Activated B cell treated with CpG ODN at 0.5 μM for 24 hours (primary cell): ENCODE data around the gene DDX53. TPM values are rescaled to one million over a fixed set of nuclear protein-coding genes. Genes with fewer than 3 reads are reported as not detected.

Source experiments
- ATAC-seq: fragments of 200-7000 bp; cut with Tn5 transposase; one replicate; pipeline ENCODE4 v1.10.0; 2021; ENCODE audit warnings: low read depth, mild to moderate bottlenecking, moderate library complexity
- CTCF ChIA-PET: fragments of 350-600 bp; sonication (Branson Sonifier 250); formaldehyde crosslinking; loops from one replicate; lab custom pipeline; 2021; ENCODE audit warnings: antibody characterized with exemption; lab: Charles Lee
- POLR2A ChIA-PET: fragments of 350-600 bp; sonication (Branson Sonifier 250); formaldehyde crosslinking; loops from one replicate; lab custom pipeline; 2021; ENCODE audit warnings: antibody characterized with exemption; lab: Charles Lee
- DNase-seq: peaks from one replicate; pipeline ENCODE4 v3.0.0; 2022
- H3K27ac Mint-ChIP-seq: one replicate; pipeline ENCODE4 v1.8.0; 2020; ENCODE audit warnings: mixed read lengths
- H3K27me3 Mint-ChIP-seq: one replicate; pipeline ENCODE4 v1.8.0; 2021; ENCODE audit warnings: mixed read lengths
- H3K36me3 Mint-ChIP-seq: one replicate; pipeline ENCODE4 v1.8.0; 2021; ENCODE audit warnings: low read depth, mixed read lengths
- H3K4me1 Mint-ChIP-seq: one replicate; pipeline ENCODE4 v1.8.0; 2021; ENCODE audit warnings: mixed read lengths
- H3K4me3 Mint-ChIP-seq: one replicate; pipeline ENCODE4 v1.8.0; 2020; ENCODE audit warnings: mild to moderate bottlenecking, mixed read lengths
- H3K9me3 Mint-ChIP-seq: one replicate; pipeline ENCODE4 v1.8.0; 2020; ENCODE audit warnings: mixed read lengths
- intact Hi-C: fragments of 100-400 bp; cut with micrococcal nuclease; formaldehyde crosslinking; loops from one replicate; pipeline ENCODE4 v1.15.1; 2024
- total RNA-seq: library from RNA; stranded (reverse); gene quantifications from 2 replicates; pipeline ENCODE4 v1.2.3, GENCODE V29; 2022
- TF ChIP-seq, protein P1 (sequence below): fragments of 200-600 bp; IDR thresholded peaks from one replicate; pipeline ENCODE4 v1.8.0; 2022; ENCODE audit warnings: antibody characterized with exemption, mild to moderate bottlenecking

The DDX53 gene
- total RNA-seq: not detected in 2 replicates

DNA sequence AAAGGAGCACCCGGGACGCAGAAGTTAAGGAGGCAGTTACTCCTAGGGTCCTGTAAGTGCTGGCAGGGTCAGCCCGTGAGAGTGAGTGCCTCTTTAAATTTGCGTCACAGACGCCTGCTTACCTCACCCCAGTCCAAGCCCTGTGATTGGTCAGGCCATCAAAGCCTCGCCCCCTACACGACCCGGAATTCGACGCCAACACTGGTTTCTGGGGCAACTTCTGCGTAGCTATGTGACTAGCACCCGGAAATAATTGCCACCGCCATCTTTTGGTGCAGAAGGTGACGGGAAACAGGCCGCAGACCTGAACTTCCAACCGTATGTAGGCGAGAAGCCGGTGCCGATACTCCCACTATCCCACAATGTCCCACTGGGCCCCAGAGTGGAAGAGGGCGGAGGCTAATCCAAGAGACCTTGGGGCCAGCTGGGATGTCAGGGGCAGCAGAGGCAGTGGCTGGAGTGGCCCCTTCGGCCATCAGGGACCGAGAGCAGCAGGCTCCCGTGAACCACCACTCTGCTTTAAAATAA is at the start of gene DDX53:
DDX53 (plus strand) TSS at position 265 of the 528 bp plus-strand sequence; CDS start at position 363, 98 bp downstream.
- Mint-ChIP-seq H3K27me3 (no peaks in the 10 kb centered on the region), H3K4me3 (no peak within 1 kb of the TSS), H3K27ac (no peak within 1 kb of the TSS), H3K36me3 (no peaks in the 10 kb centered on the region), H3K9me3 (no peaks in the 10 kb centered on the region), H3K4me1 (no peaks in the 10 kb centered on the region)
- no peak for ATAC-seq
- TF ChIP-seq, protein P1, sequence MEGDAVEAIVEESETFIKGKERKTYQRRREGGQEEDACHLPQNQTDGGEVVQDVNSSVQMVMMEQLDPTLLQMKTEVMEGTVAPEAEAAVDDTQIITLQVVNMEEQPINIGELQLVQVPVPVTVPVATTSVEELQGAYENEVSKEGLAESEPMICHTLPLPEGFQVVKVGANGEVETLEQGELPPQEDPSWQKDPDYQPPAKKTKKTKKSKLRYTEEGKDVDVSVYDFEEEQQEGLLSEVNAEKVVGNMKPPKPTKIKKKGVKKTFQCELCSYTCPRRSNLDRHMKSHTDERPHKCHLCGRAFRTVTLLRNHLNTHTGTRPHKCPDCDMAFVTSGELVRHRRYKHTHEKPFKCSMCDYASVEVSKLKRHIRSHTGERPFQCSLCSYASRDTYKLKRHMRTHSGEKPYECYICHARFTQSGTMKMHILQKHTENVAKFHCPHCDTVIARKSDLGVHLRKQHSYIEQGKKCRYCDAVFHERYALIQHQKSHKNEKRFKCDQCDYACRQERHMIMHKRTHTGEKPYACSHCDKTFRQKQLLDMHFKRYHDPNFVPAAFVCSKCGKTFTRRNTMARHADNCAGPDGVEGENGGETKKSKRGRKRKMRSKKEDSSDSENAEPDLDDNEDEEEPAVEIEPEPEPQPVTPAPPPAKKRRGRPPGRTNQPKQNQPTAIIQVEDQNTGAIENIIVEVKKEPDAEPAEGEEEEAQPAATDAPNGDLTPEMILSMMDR: no peak
- ChIA-PET POLR2A (no interaction called here), CTCF (no interaction called here)
- intact Hi-C loops: no loop called here
- no peak for DNase-seq

DNA sequence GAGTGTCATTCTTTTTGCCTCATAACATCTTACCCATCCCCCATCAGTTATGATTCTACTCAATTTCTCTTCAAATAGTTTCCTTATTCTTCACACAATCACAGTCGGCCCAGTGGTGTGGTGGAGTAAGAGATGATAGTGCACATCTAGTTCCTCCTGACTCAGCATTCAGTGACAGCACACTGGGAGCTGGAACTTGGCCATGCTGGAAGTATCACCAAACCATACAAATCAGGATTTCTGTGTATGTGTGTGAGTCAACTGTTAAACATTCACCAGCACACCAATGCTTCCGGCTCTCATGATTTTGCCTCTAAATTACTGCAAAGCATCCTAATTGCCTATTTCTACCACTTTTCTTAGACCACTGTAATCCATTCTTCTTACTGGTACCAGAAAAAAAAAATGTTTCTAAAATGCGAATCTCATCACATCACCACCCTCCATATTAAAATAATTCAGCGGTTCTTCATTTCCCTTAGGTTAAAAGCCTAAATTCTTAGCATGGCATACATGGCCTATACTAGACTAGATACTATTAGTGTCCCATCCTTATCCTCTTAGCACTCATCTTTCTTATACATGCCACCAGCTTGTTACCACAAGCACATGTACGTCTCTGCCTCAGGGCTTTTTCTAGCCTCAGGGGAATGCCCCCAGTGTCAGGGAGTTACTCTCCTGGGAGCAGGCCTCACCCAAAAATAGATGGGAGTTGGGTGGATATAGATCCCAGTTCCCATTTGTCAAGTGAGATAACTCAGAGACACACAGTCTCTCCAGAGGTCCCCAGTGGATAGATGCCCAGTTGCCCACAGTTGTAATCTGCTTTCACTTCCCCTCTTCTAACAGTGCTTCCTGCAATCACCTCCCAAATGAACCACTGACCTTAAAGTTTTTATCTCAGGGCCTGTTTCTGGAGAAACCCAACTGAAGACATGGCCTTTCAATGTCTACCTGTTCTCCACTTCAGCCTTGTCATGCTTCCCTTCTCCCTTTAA is 49.2 kb upstream of the DDX53 start:
- ChIA-PET CTCF (no interaction called here), POLR2A (no interaction called here)
- intact Hi-C loops: no loop called here
- no peaks in the 10 kb centered on the region for H3K9me3 Mint-ChIP-seq
- ATAC-seq: no peak
- no peaks in the 10 kb centered on the region for H3K27me3 Mint-ChIP-seq
- H3K27ac Mint-ChIP-seq: no peak overlapping the region
- H3K36me3 Mint-ChIP-seq: no peaks in the 10 kb centered on the region
- TF ChIP-seq, protein P1: no peak
- no peaks in the 10 kb centered on the region for H3K4me1 Mint-ChIP-seq
- no peak overlapping the region for H3K4me3 Mint-ChIP-seq
- no peak for DNase-seq

DNA sequence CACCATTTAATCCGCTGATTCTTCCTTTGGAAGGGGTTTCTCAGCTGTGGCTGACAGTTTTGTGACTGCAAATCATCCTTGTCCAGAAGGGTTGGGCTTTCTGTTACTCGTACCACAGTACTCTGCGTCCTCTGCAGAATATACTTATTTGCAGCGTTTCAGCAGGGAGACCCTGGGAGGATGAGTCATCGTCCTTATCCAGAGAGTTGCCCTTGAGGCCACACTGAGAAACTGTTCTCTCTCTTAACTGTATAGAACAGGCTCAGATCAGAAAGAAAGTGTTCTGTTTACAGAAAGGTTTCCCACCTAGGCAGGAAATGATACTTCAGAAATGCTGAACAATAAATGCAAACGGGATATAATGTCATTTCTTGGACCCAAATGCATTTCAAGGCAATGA is 47.8 kb upstream of the DDX53 start:
- TF ChIP-seq, protein P1: no peak
- Mint-ChIP-seq H3K9me3 (no peaks in the 10 kb centered on the region), H3K27ac (no peak overlapping the region), H3K27me3 (no peaks in the 10 kb centered on the region), H3K36me3 (no peaks in the 10 kb centered on the region), H3K4me3 (no peak overlapping the region), H3K4me1 (no peaks in the 10 kb centered on the region)
- DNase-seq (no peak), ATAC-seq (no peak)
- POLR2A ChIA-PET: no interaction called here
- intact Hi-C loops: no loop called here
- CTCF ChIA-PET: no interaction called here

DNA sequence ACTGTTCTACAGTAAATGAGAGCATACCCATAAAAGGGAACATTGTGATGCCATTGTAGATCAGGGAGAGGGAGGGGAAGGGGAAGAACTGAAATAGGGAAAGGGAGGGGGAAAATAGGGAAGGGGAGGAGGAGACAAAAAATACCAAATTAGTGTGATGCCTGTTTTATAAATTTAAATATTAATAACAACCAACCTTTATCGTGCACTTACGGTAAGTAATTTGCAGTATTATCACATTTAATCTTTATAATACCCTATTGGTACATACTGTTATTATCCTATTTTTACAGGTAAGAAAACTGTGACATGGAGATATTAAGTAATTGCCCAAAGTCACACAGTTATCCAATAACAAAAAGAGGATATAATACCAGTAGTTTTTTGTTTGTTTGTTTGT is 41.5 kb upstream of the DDX53 start:
- no peaks in the 10 kb centered on the region for H3K4me1 Mint-ChIP-seq
- no peaks in the 10 kb centered on the region for H3K36me3 Mint-ChIP-seq
- CTCF ChIA-PET: no interaction called here
- H3K27ac Mint-ChIP-seq: no peak overlapping the region
- POLR2A ChIA-PET: no interaction called here
- intact Hi-C loops: no loop called here
- H3K4me3 Mint-ChIP-seq: no peak overlapping the region
- no peak for DNase-seq
- TF ChIP-seq, protein P1: no peak
- H3K27me3 Mint-ChIP-seq: no peaks in the 10 kb centered on the region
- ATAC-seq: no peak
- H3K9me3 Mint-ChIP-seq: no peaks in the 10 kb centered on the region

DNA sequence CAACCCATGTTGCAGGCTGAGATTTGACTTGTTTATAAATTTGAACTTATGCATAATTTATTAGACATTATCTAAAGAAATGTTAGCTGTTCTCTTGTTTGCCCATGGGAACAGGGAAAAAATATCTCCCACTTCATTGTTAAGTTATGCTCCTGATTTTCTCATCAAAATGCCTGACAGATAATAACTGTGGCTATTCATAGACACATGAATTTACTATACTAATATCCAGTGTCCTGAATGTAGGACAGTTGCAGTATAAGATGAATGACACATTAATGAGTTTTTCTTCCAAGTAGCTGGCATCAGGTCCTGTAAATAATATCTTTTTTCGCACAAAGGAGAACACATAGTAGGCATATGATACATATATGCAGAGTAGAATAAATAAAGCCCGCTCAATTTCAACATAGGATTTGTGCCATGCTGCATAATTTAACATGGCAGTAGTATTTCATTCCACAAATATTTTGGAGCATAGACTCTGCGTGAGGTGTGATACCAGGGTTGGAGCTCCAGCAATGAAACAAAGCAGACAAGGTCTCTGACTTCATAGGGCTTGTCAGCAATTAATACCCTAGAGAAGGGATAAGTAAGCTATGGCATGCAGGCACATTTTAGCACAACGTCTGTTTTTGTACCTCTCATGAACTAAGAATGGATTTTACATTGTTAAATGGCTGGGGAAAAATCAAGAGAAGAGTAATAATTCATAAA is 40.4 kb upstream of the DDX53 start:
- H3K9me3 Mint-ChIP-seq: no peaks in the 10 kb centered on the region
- ATAC-seq: no peak
- intact Hi-C loops: no loop called here
- ChIA-PET CTCF (no interaction called here), POLR2A (no interaction called here)
- no peak overlapping the region for H3K4me3 Mint-ChIP-seq
- no peaks in the 10 kb centered on the region for H3K36me3 Mint-ChIP-seq
- TF ChIP-seq, protein P1: no peak
- no peaks in the 10 kb centered on the region for H3K27me3 Mint-ChIP-seq
- no peaks in the 10 kb centered on the region for H3K4me1 Mint-ChIP-seq
- no peak for DNase-seq
- H3K27ac Mint-ChIP-seq: no peak overlapping the region
